Heart left ventricle (tissue), 13 donors: ENCODE measurements around the gene NOC2L.

ENCODE experiments used
- POLR2A ChIP-seq, 2 donors: fragments of 450-650 bp; IDR thresholded peaks; one replicate each; pipeline ENCODE4 v1.6.1; 2017; ENCODE audit warnings: antibody characterized with exemption in 2 of 2, mild to moderate bottlenecking in 2 of 2, moderate library complexity in 2 of 2
- TF ChIP-seq, protein P1 (sequence below), 12 donors: fragments of 200-600 bp; sonication (generic) in 4 of 12; IDR thresholded peaks; one replicate each; pipeline versions ENCODE4 v1.5.0 to v1.8.0; 2018 to 2022; ENCODE audit warnings: antibody characterized with exemption in 12 of 12, mild to moderate bottlenecking in 5 of 12
- donor health status: ischemic (EF 13 %, LVEDD 7.1; RV severe dilation, severe dysfunction).
- donor health status: DM: no; HTN: yes; CAD: no.
- donor health status: DM: no; HTN: no; CAD: no.
- donor health status: ischemic (EF 25% LVEDD 6.9; RV normal size, moderate dysfunction).
- donor health status: ischemic (EF 25% LVEDD 5.7; RV mildly dilated, moderate dysfunction).
- donor health status: ischemic (EF 35%, LVEDD 5.7; RV mildly dilated, moderate dysfunction).
- donor health status: nonischemic (EF 11% LVEDD 7.7; RV severe dilation, severe dysfunction).
- donor health status: DM: yes; HTN: yes; CAD: no.
- donor health status: PGD.
- donor health status: ischemic (EF 29% LVEDD 5.4; RV normal size, mild dysfunction).
- donor health status: nonischemic (EF 23%, LVEDD 6.1; RV moderate dilation, normal function).

DNA sequence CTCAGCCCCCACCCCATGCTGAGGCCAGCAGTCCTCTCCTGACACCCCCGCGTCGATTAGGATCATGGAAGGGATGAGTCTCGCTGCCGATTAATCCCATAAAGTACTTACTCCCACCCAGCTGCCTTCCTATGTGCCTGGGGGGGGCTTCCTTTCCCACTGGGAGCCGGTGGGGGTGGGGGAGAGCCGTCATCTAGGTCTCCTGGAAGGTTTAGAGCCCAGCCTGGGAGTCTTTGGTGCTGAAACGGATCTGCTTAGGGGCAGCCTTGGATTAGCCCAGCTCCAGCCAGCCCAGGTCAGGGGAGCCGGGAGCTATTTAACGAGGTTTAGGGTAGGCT, 25.5 kb downstream of the NOC2L start:
- TF ChIP-seq, protein P1, sequence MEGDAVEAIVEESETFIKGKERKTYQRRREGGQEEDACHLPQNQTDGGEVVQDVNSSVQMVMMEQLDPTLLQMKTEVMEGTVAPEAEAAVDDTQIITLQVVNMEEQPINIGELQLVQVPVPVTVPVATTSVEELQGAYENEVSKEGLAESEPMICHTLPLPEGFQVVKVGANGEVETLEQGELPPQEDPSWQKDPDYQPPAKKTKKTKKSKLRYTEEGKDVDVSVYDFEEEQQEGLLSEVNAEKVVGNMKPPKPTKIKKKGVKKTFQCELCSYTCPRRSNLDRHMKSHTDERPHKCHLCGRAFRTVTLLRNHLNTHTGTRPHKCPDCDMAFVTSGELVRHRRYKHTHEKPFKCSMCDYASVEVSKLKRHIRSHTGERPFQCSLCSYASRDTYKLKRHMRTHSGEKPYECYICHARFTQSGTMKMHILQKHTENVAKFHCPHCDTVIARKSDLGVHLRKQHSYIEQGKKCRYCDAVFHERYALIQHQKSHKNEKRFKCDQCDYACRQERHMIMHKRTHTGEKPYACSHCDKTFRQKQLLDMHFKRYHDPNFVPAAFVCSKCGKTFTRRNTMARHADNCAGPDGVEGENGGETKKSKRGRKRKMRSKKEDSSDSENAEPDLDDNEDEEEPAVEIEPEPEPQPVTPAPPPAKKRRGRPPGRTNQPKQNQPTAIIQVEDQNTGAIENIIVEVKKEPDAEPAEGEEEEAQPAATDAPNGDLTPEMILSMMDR (IDR thresholded peaks at IDR 0.05) = no peak
- TF ChIP-seq POLR2A (IDR thresholded peaks at IDR 0.05) = no peak
